GM18951 (cell line): Measurements from ENCODE around the gene CDADC1.

Experiments
- POLR2A ChIP-seq: IDR thresholded peaks from 4 replicates; pipeline ENCODE4 v1.6.1; 2011; ENCODE audit warnings: mild to moderate bottlenecking; ENCODE audit not compliant: insufficient read length, insufficient read depth; ENCODE audit errors: extremely low read depth
- in situ Hi-C: fragments of 300-500 bp; cut with MboI; formaldehyde crosslinking; loops from one replicate; pipeline ENCODE4 v1.12.0; 2022; ENCODE audit warnings: low sequenced_read_pairs, mixed read lengths, inconsistent platforms; ENCODE audit not compliant: unreplicated experiment

CDADC1 gene

GRCh38 chr13:49220036-49220855 is 27.5 kb upstream of the CDADC1 start, which contains the start of gene MLNR:
MLNR (plus strand) TSS chr13:49220338; CDS start chr13:49220338, 0 bp downstream.
- in situ Hi-C loops: no loop called here
- no peak for TF ChIP-seq POLR2A

GRCh38 chr13:49220856-49221589 is 26.7 kb upstream of the CDADC1 start:
- no peak for TF ChIP-seq POLR2A
- in situ Hi-C loops: no loop called here

- TF ChIP-seq POLR2A: no peak
- in situ Hi-C loops: no loop called here
Measured at GRCh38 chr13:49221590-49221965, 26.1 kb upstream of the CDADC1 start.

- TF ChIP-seq POLR2A: no peak
- in situ Hi-C loops: no loop called here
Measured at GRCh38 chr13:49225223-49226042, 22.3 kb upstream of the CDADC1 start.

GRCh38 chr13:49226613-49227012 is 21.1 kb upstream of the CDADC1 start:
- in situ Hi-C loops: no loop called here
- no peak for TF ChIP-seq POLR2A

- in situ Hi-C loops: loop anchor here (10.0 kb wide), 1 partner anchor 60 kb away; no protein-coding TSS in a partner anchor
- no peak for TF ChIP-seq POLR2A
Measured at GRCh38 chr13:49234741-49235140, 13.0 kb upstream of the CDADC1 start.

- no peak for TF ChIP-seq POLR2A
- in situ Hi-C loops: loop anchor here (10.0 kb wide), 1 partner anchor 59 kb away; no protein-coding TSS in a partner anchor
Measured at GRCh38 chr13:49235856-49236431, 11.8 kb upstream of the CDADC1 start.

- in situ Hi-C loops: loop anchor here (10.0 kb wide), 1 partner anchor 56 kb away; no protein-coding TSS in a partner anchor
Measured at GRCh38 chr13:49238621-49239020, 9.1 kb upstream of the CDADC1 start.

GRCh38 chr13:49240017-49240416 is 7.7 kb upstream of the CDADC1 start:
- TF ChIP-seq POLR2A: no peak
- in situ Hi-C loops: no loop called here

More at GRCh38 chr13:49238621-49239020, 9.1 kb upstream of the CDADC1 start:
- TF ChIP-seq POLR2A: no peak

GRCh38 chr13:49241296-49241695 is 6.4 kb upstream of the CDADC1 start:
- TF ChIP-seq POLR2A: no peak
- in situ Hi-C loops: no loop called here

- in situ Hi-C loops: no loop called here
Measured at GRCh38 chr13:49245101-49245500, 2.6 kb upstream of the CDADC1 start.

GRCh38 chr13:49246850-49247642 is 679 bp upstream of the CDADC1 start:
- in situ Hi-C loops: no loop called here

More at GRCh38 chr13:49245101-49245500, 2.6 kb upstream of the CDADC1 start:
- no peak for TF ChIP-seq POLR2A

More at GRCh38 chr13:49246850-49247642, 679 bp upstream of the CDADC1 start:
- TF ChIP-seq POLR2A: no peak
